Spleen (tissue), 11 donors: Measurements from ENCODE around the gene SPDEF. TPM values are rescaled to one million over a fixed set of nuclear protein-coding genes. Genes with fewer than 3 reads are reported as not detected.

Experiments
- DNase-seq: peaks from one replicate; pipeline ENCODE4 v3.0.0-alpha.2; 2020
- H3K27ac ChIP-seq, 8 donors: fragments of 200-600 bp; sonication (generic) in 7 of 8; 1 replicate in 4 of 8; 2 replicates in 4 of 8; pipeline versions ENCODE4 v1.5.0 to v1.8.0; 2016 to 2021; ENCODE audit warnings: inconsistent platforms in 4 of 8, mild to moderate bottlenecking in 4 of 8, moderate library complexity in 1 of 8
- H3K27me3 ChIP-seq, 7 donors: fragments of 200-600 bp; sonication (generic) in 6 of 7; replicated peaks in 1 of 7; 1 replicate in 4 of 7; 2 replicates in 3 of 7; pipeline versions ENCODE4 v1.5.0 to v1.8.0; 2016 to 2021; ENCODE audit warnings: inconsistent platforms in 3 of 7, mild to moderate bottlenecking in 1 of 7
- H3K36me3 ChIP-seq, 6 donors: fragments of 200-600 bp; sonication (generic) in 5 of 6; 1 replicate in 4 of 6; 2 replicates in 2 of 6; pipeline versions ENCODE4 v1.5.0 to v1.8.0; 2016 to 2021; ENCODE audit warnings: inconsistent platforms in 2 of 6
- H3K4me1 ChIP-seq, 6 donors: fragments of 200-600 bp; sonication (generic) in 5 of 6; 1 replicate in 3 of 6; 2 replicates in 3 of 6; pipeline versions ENCODE4 v1.5.0 to v1.8.0; 2016 to 2021; ENCODE audit warnings: inconsistent platforms in 3 of 6
- H3K4me3 ChIP-seq, 8 donors: fragments of 200-600 bp; sonication (generic) in 7 of 8; 1 replicate in 4 of 8; 2 replicates in 4 of 8; pipeline versions ENCODE4 v1.5.0 to v1.8.0; 2016 to 2021; ENCODE audit warnings: inconsistent platforms in 4 of 8, mild to moderate bottlenecking in 4 of 8, moderate library complexity in 2 of 8
- H3K9me3 ChIP-seq, 8 donors: fragments of 200-600 bp; sonication (generic) in 7 of 8; 1 replicate in 4 of 8; 2 replicates in 4 of 8; pipeline versions ENCODE4 v1.5.0 to v1.8.0; 2016 to 2021; ENCODE audit warnings: inconsistent platforms in 4 of 8
- POLR2A ChIP-seq, 3 donors: fragments of 450-650 bp; IDR thresholded peaks; one replicate each; pipeline ENCODE4 v1.5.1; 2017; ENCODE audit warnings: antibody characterized with exemption in 3 of 3, mild to moderate bottlenecking in 1 of 3
- POLR2AphosphoS5 ChIP-seq, 3 donors: sonication (generic); formaldehyde crosslinking; IDR thresholded peaks; one replicate each; pipeline ENCODE4 v1.5.1; 2017; ENCODE audit warnings: antibody characterized with exemption in 3 of 3
- WGBS, 5 donors: extraction: QIAGEN DNeasy Blood & Tissue Kit in 3 of 5; methylation state at CpG; one replicate each; pipeline versions ENCODE4 v1.1.5 to v1.1.7; 2013 to 2018; 5-methylcytosine and 5-hydroxymethylcytosine counted together
- intact Hi-C: fragments of 100-400 bp; cut with DNase I; formaldehyde crosslinking; loops from one replicate; pipeline ENCODE4 v1.15.0; 2023; ENCODE audit warnings: low total_unique reads
- polyA plus RNA-seq, 3 donors: library from polyadenylated mRNA; stranded (reverse); fragments of 200-250 nt; gene quantifications; one replicate each; pipeline ENCODE4 v1.2.1, GENCODE V29; 2013
- total RNA-seq, 7 donors: library from RNA; depleted of rRNA in 3 of 7; stranded (reverse); fragments of >200 nt in 3 of 7; fragmentation: NEBNext Ultra II Directional in 4 of 7; extraction: Animal tissue kit (Norgen Biotek cat#: 25700) in 4 of 7; gene quantifications; one replicate each; pipeline versions ENCODE4 v1.1.0 to v1.2.1, GENCODE V29; 2016 to 2021
- TF ChIP-seq, protein P1 (sequence below), 11 experiments: fragments of 200-600 bp in 7 of 11; fragments of 450-650 bp in 4 of 11; sonication (generic) in 4 of 11; IDR thresholded peaks in 8 of 11; conservative IDR thresholded peaks in 3 of 11; 1 replicate in 7 of 11; 2 replicates in 4 of 11; pipeline versions ENCODE4 v1.4.0 to v1.8.0; 2016 to 2021; ENCODE audit warnings: antibody characterized with exemption in 11 of 11, inconsistent platforms in 4 of 11, mild to moderate bottlenecking in 1 of 11
- donor health status: healthy with polysubstance abuse.
- donor health status: DM: no; HTN: no; CAD: no; lungs with moderate emphysema.
- donor health status: DM: no; HTN: no; CAD: no.
- donor health status: Bipolar disorder and iron deficiency.
- donor health status: healthy.
- donor health status: DM: no; HTN: no; CAD: no.
- donor health status: DM: yes; HTN: yes; CAD: no.

The SPDEF gene
- total and polyA plus RNA-seq, 10 donors = 0.03 to 0.32 (median 0.13) TPM; not detected in 7

DNA sequence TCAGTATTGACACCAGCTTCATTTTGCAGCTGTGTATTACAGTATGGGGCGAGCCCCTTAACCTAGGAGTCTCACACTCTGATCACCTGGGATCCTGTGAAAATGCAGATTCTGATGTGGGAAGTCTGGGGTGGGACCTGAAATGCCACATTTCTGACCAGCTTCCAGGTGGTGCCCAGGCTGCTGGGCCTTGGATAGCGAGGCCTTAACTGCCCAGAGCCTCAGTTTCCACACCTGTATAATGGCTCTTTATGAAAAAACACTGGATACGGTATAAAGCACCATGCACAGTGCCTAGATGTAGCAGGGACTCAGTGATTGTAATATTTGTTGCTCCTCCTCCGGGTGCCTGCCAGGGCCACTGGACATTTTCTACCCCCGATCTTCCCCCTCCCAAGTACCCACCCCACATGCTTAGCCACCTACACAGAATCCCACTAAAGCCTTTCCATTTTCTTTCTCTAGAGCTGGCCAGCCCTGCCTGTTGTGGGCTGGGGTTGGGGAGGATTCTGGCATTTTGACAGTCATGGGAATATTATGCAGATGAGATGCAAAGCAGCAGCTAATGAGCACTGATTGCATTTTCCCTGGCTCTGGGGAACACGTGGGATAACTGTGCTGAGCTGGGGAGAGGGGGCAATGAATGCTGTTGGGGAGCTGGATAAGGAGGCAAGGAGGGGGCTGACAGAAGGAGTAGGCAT, 44.8 kb downstream of the SPDEF start:
- Histone ChIP-seq H3K4me1 (peaks cover 0 to 8% (median 0%) of the 10 kb centered on the region in 6 donors), H3K27ac (no peak overlapping the region), H3K9me3 (peaks cover 0 to 15% (median 9%) of the 10 kb centered on the region in 8 donors), H3K36me3 (no peaks in the 10 kb centered on the region), H3K27me3 (peaks cover 0 to 25% (median 10%) of the 10 kb centered on the region in 7 donors), H3K4me3 (no peak overlapping the region)
- DNase-seq = no peak
- intact Hi-C loops = no loop called here
- 73 to 89% (median 86%) methylated on average over 5 to 6 of the region's 6 CpGs for WGBS, 5 donors
- TF ChIP-seq POLR2AphosphoS5 (IDR thresholded peaks at IDR 0.05) = no peak
- TF ChIP-seq, protein P1, sequence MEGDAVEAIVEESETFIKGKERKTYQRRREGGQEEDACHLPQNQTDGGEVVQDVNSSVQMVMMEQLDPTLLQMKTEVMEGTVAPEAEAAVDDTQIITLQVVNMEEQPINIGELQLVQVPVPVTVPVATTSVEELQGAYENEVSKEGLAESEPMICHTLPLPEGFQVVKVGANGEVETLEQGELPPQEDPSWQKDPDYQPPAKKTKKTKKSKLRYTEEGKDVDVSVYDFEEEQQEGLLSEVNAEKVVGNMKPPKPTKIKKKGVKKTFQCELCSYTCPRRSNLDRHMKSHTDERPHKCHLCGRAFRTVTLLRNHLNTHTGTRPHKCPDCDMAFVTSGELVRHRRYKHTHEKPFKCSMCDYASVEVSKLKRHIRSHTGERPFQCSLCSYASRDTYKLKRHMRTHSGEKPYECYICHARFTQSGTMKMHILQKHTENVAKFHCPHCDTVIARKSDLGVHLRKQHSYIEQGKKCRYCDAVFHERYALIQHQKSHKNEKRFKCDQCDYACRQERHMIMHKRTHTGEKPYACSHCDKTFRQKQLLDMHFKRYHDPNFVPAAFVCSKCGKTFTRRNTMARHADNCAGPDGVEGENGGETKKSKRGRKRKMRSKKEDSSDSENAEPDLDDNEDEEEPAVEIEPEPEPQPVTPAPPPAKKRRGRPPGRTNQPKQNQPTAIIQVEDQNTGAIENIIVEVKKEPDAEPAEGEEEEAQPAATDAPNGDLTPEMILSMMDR (IDR thresholded peaks at IDR 0.05 in 8 of 11, conservative IDR thresholded peaks at IDR 0.05 in 3 of 11) = no peak
- no peak for TF ChIP-seq POLR2A (IDR thresholded peaks at IDR 0.05)

DNA sequence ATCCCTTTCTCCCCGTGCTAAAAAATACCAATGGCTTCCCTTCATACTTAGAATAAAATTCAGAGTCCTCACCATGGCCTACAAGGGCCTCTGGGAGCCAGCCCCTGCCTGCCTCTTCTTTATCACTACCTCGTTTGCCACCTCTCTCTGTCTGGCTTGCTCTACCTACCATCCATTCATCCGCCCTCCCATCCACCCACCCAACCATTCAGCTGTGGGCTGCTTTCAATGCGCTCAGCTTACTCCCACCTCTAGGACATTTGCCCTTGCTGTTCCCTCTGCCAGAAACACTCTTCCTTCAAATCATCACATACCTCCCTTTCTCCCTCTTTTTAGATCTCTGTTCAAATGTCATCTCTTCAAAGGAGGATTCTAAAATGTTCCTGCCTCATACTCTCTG, 45.8 kb downstream of the SPDEF start:
- no peak overlapping the region for H3K27ac ChIP-seq
- peaks cover 0 to 15% (median 9%) of the 10 kb centered on the region in 8 donors for H3K9me3 ChIP-seq
- TF ChIP-seq, protein P1 (IDR thresholded peaks at IDR 0.05 in 8 of 11, conservative IDR thresholded peaks at IDR 0.05 in 3 of 11) = no peak
- no peak for TF ChIP-seq POLR2A (IDR thresholded peaks at IDR 0.05)
- no peak for TF ChIP-seq POLR2AphosphoS5 (IDR thresholded peaks at IDR 0.05)
- peaks cover 0 to 8% (median 0%) of the 10 kb centered on the region in 6 donors for H3K4me1 ChIP-seq
- peak; percentile 4 for DNase-seq
- intact Hi-C loops = no loop called here
- 85 to 90% (median 85%) methylated on average over 4 of the region's 4 CpGs for WGBS, 5 donors
- no peaks in the 10 kb centered on the region for H3K36me3 ChIP-seq
- H3K4me3 ChIP-seq = no peak overlapping the region
- peaks cover 0 to 14% (median 9%) of the 10 kb centered on the region in 7 donors for H3K27me3 ChIP-seq

- TF ChIP-seq, protein P1 (IDR thresholded peaks at IDR 0.05 in 8 of 11, conservative IDR thresholded peaks at IDR 0.05 in 3 of 11) = no peak
- TF ChIP-seq POLR2AphosphoS5 (IDR thresholded peaks at IDR 0.05) (no peak), POLR2A (IDR thresholded peaks at IDR 0.05) (no peak)
- intact Hi-C loops = no loop called here
- H3K4me1 ChIP-seq = peaks cover 0 to 5% (median 0%) of the 10 kb centered on the region in 6 donors
- no peak overlapping the region for H3K27ac ChIP-seq
- H3K36me3 ChIP-seq = no peaks in the 10 kb centered on the region
- H3K27me3 ChIP-seq = peaks cover 0 to 9% (median 3%) of the 10 kb centered on the region in 7 donors
- no peak for DNase-seq
- peaks cover 0 to 15% (median 9%) of the 10 kb centered on the region in 8 donors for H3K9me3 ChIP-seq
- WGBS, 5 donors = 86 to 98% (median 95%) methylated on average over 4 of the region's 4 CpGs
- no peak overlapping the region for H3K4me3 ChIP-seq
Measured at GRCh38 chr6:34509782-34510181, 46.3 kb downstream of the SPDEF start.

DNA sequence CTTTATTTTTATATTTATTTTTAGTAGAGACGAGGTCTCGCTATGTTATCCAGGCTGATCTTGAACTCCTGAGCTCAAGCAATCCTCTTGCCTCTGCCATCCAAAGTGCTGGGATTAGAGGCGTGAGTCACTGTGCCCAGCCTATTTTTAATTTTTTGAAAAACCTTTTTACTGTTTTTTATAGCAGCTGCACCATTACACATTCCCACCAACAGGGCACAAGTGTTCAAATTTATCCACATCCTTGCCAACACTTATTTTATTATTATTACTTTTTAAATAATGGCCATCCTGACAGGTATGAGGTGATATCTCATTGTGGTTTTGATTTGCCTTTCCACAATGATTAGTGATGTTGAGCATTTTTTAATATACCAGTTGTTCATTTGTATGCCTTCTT, 47.7 kb downstream of the SPDEF start:
- intact Hi-C loops = no loop called here
- 93 to 99% (median 98%) methylated on average over 3 of the region's 3 CpGs for WGBS, 5 donors

More for the DNA sequence above, 47.7 kb downstream of the SPDEF start:
- Histone ChIP-seq H3K4me3 (no peak overlapping the region), H3K27ac (no peak overlapping the region), H3K36me3 (no peaks in the 10 kb centered on the region), H3K27me3 (no peaks in the 10 kb centered on the region), H3K9me3 (peaks cover 0 to 15% (median 9%) of the 10 kb centered on the region in 8 donors), H3K4me1 (no peaks in the 10 kb centered on the region)
- TF ChIP-seq POLR2AphosphoS5 (IDR thresholded peaks at IDR 0.05) (no peak), POLR2A (IDR thresholded peaks at IDR 0.05) (no peak)
- TF ChIP-seq, protein P1 (IDR thresholded peaks at IDR 0.05 in 8 of 11, conservative IDR thresholded peaks at IDR 0.05 in 3 of 11) = no peak
- DNase-seq = no peak
